Measurements from ENCODE around the gene TACC2. TPM values are rescaled to one million over a fixed set of nuclear protein-coding genes. Genes with fewer than 3 reads are reported as not detected.
A peak's percentile ranks its signal among the peaks of the same experiment; 100 is the strongest.

Gene TACC2
- total and polyA plus RNA-seq, 4 donors, result 43.3 to 309 (median 127) TPM

DNA sequence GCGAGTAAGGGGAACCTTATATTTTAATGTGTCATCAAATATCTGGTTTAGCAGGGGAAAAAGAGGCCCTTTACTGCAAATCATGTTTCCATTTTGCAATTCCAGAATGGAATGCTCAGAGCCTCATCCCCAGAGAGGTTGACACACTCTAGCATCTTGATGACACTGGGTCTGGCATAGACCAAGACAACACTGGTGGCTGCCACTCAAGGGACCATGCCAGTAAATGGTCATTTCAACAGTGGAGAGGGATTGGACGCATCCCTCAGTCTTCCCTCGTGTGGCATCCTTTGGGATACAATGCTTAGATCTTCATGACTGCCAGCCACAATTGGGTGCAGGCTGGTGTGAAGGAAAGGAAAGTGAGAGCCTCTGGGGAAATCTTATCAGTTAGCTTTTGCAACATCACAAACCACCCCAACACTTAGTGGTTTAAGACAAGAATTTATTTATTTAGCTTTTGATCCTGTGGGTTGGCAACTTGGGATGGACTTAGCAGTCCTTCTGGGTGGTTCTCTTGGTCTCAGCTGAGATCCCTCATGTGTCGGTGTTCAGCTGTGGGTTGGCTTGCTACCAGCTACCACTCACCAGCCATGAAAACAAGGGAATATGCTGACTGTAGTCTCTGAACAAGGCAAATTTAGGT lies 21.6 kb downstream of the TACC2 start:
- Histone ChIP-seq H3K9ac (ENCODE audit: insufficient read depth in 1 of 2, low read length in 2 of 2) (no peak overlapping the region), H3K27ac (ENCODE audit: low read depth in 1 of 2, low read length in 1 of 2) (peak overlapping the region in 1 of 2 donors; percentile 62), H3K4me3 (no peak overlapping the region), H3K9me3 (ENCODE audit: control insufficient read depth in 4 of 4, insufficient read depth in 3 of 4, low read length in 3 of 4) (peaks cover 0 to 7% (median 0%) of the 10 kb centered on the region in 4 donors), H3K36me3 (ENCODE audit: control insufficient read depth in 4 of 4, insufficient read depth in 4 of 4, low read length in 4 of 4) (no peaks in the 10 kb centered on the region), H3K4me1 (ENCODE audit: control insufficient read depth in 5 of 5, insufficient read depth in 5 of 5, low read length in 5 of 5) (peaks cover 0 to 5% (median 0%) of the 10 kb centered on the region in 5 donors), H3K27me3 (ENCODE audit: control insufficient read depth in 3 of 3, insufficient read depth in 3 of 3, low read length in 2 of 3) (no peaks in the 10 kb centered on the region)
- WGBS, 2 donors, result 77 to 85% methylated on average over 4 of the region's 4 CpGs
- TF ChIP-seq, protein P1, sequence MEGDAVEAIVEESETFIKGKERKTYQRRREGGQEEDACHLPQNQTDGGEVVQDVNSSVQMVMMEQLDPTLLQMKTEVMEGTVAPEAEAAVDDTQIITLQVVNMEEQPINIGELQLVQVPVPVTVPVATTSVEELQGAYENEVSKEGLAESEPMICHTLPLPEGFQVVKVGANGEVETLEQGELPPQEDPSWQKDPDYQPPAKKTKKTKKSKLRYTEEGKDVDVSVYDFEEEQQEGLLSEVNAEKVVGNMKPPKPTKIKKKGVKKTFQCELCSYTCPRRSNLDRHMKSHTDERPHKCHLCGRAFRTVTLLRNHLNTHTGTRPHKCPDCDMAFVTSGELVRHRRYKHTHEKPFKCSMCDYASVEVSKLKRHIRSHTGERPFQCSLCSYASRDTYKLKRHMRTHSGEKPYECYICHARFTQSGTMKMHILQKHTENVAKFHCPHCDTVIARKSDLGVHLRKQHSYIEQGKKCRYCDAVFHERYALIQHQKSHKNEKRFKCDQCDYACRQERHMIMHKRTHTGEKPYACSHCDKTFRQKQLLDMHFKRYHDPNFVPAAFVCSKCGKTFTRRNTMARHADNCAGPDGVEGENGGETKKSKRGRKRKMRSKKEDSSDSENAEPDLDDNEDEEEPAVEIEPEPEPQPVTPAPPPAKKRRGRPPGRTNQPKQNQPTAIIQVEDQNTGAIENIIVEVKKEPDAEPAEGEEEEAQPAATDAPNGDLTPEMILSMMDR (IDR thresholded peaks at IDR 0.05; ENCODE audit: control extremely low read depth, extremely low read depth), result no peak
- ATAC-seq (ENCODE audit: insufficient read depth, low FRiP score), result no peak
- DNase-seq, result no peak

DNA sequence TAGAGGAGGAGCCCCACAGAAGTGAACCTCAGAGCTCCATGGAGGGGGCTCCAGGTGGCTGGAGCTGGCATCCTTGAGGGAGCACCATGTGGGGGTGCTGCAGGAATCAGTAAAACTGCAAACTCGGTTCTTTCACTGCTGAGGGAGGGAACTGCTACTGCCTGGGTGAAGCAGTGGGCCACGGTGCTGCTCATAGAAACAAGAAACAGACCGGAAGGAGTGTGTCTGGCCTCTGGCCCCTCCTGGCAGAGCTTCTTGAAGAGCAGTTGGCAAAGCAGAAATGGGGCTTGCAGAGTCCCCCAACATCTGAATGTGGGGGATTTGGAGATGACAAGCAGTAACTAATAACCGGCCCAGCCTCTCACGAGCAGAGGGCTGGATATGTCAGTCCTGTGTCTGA lies 23.8 kb downstream of the TACC2 start:
- ATAC-seq (ENCODE audit: insufficient read depth, low FRiP score) (no peak), DNase-seq (no peak)
- Histone ChIP-seq H3K36me3 (ENCODE audit: control insufficient read depth in 4 of 4, insufficient read depth in 4 of 4, low read length in 4 of 4) (no peaks in the 10 kb centered on the region), H3K9ac (ENCODE audit: insufficient read depth in 1 of 2, low read length in 2 of 2) (no peak overlapping the region), H3K4me3 (no peak overlapping the region), H3K4me1 (ENCODE audit: control insufficient read depth in 5 of 5, insufficient read depth in 5 of 5, low read length in 5 of 5) (peaks cover 0 to 5% (median 0%) of the 10 kb centered on the region in 5 donors), H3K27me3 (ENCODE audit: control insufficient read depth in 3 of 3, insufficient read depth in 3 of 3, low read length in 2 of 3) (no peaks in the 10 kb centered on the region), H3K27ac (ENCODE audit: low read depth in 1 of 2, low read length in 1 of 2) (peak overlapping the region in 1 of 2 donors; percentile 71), H3K9me3 (ENCODE audit: control insufficient read depth in 4 of 4, insufficient read depth in 3 of 4, low read length in 3 of 4) (peaks cover 0 to 7% (median 0%) of the 10 kb centered on the region in 4 donors)
- TF ChIP-seq, protein P1 (IDR thresholded peaks at IDR 0.05; ENCODE audit: control extremely low read depth, extremely low read depth), result no peak
- WGBS, 2 donors, result 89 to 90% methylated on average over 5 of the region's 5 CpGs

DNA sequence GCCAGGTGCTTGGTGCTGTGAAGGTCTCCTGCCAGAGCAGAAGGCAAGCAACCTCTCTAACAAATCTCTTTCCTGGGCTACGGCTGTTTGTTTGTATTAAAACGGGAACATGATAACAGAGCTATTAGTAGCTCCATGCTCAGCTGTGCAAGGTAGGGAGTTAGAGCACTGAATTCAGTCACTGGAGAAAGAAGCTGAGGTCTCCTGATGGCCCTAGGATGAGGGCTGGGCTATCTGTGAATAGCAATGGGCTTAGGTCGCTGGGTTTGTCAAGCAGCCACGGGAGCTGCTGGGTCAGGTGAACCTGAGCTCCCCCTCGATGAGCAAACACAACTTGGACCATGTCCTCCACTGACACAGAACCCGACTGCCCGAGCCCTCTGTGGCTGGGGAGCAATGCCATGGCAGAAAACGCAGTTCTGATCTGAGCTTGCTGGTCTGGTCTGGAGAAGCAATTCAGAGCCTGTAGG lies 24.4 kb downstream of the TACC2 start:
- Histone ChIP-seq H3K36me3 (ENCODE audit: control insufficient read depth in 4 of 4, insufficient read depth in 4 of 4, low read length in 4 of 4) (no peaks in the 10 kb centered on the region), H3K4me3 (no peak overlapping the region), H3K27me3 (ENCODE audit: control insufficient read depth in 3 of 3, insufficient read depth in 3 of 3, low read length in 2 of 3) (no peaks in the 10 kb centered on the region), H3K9ac (ENCODE audit: insufficient read depth in 1 of 2, low read length in 2 of 2) (no peak overlapping the region), H3K4me1 (ENCODE audit: control insufficient read depth in 5 of 5, insufficient read depth in 5 of 5, low read length in 5 of 5) (peaks cover 0 to 5% (median under 1%) of the 10 kb centered on the region in 5 donors), H3K27ac (ENCODE audit: low read depth in 1 of 2, low read length in 1 of 2) (peak overlapping the region in 1 of 2 donors; percentile 71), H3K9me3 (ENCODE audit: control insufficient read depth in 4 of 4, insufficient read depth in 3 of 4, low read length in 3 of 4) (peaks cover 0 to 7% (median 0%) of the 10 kb centered on the region in 4 donors)
- ATAC-seq (ENCODE audit: insufficient read depth, low FRiP score) (no peak), DNase-seq (no peak)
- WGBS, 2 donors, result 60 to 71% methylated on average over 8 of the region's 8 CpGs
- TF ChIP-seq, protein P1 (IDR thresholded peaks at IDR 0.05; ENCODE audit: control extremely low read depth, extremely low read depth), result no peak

All from lung (tissue), 12 donors.